PFSK-1 (cell line): Measurements from ENCODE around the gene ACACA.

Source experiments
- FOXP2 ChIP-seq: optimal IDR thresholded peaks from 2 replicates; pipeline ENCODE3; 2011; ENCODE audit warnings: borderline replicate concordance, control low read depth, inconsistent platforms; ENCODE audit not compliant: insufficient read depth; ENCODE audit errors: extremely low read length, extremely low read depth
- POLR2AphosphoS5 ChIP-seq: IDR thresholded peaks from 2 replicates; pipeline ENCODE4 v1.6.1; 2012; ENCODE audit warnings: low read depth, mild to moderate bottlenecking, control low read depth, low read length, moderate library complexity
- REST ChIP-seq, 2 experiments: IDR thresholded peaks; 2 replicates each; pipeline versions ENCODE4 v1.6.1 to v1.8.0; 2011 to 2012; ENCODE audit warnings: low read depth in 2 of 2, low read length in 2 of 2, control low read depth in 1 of 2, inconsistent platforms in 1 of 2, mild to moderate bottlenecking in 1 of 2, moderate library complexity in 1 of 2; ENCODE audit not compliant: insufficient read depth in 1 of 2
- SIN3A ChIP-seq: IDR thresholded peaks from 2 replicates; pipeline ENCODE4 v1.6.1; 2012; ENCODE audit warnings: mild to moderate bottlenecking, low read length, moderate library complexity, borderline replicate concordance; ENCODE audit not compliant: insufficient read depth
- TAF1 ChIP-seq: IDR thresholded peaks from 2 replicates; pipeline ENCODE4 v1.6.1; 2012; ENCODE audit warnings: low read length, control low read depth, borderline replicate concordance; ENCODE audit not compliant: insufficient read depth

ACACA gene

GRCh38 chr17:37130984-37131446 is 275.6 kb downstream of the ACACA start:
- no peak for TF ChIP-seq SIN3A
- TF ChIP-seq POLR2AphosphoS5 = no peak
- no peak for TF ChIP-seq REST (IDR thresholded peaks at IDR 0.05; ENCODE audit: insufficient read depth in 1 of 2, low read depth in 2 of 2, low read length in 2 of 2)
- TF ChIP-seq FOXP2 = no peak
- no peak for TF ChIP-seq TAF1

- TF ChIP-seq TAF1 (no peak), FOXP2 (no peak), REST (IDR thresholded peaks at IDR 0.05; ENCODE audit: insufficient read depth in 1 of 2, low read depth in 2 of 2, low read length in 2 of 2) (no peak), SIN3A (no peak), POLR2AphosphoS5 (no peak)
These were observed 281.8 kb downstream of the ACACA start for GRCh38 chr17:37124821-37125173.

GRCh38 chr17:37123941-37124820 is 282.5 kb downstream of the ACACA start:
- TF ChIP-seq REST (IDR thresholded peaks at IDR 0.05; ENCODE audit: insufficient read depth in 1 of 2, low read depth in 2 of 2, low read length in 2 of 2) = no peak
- no peak for TF ChIP-seq SIN3A
- no peak for TF ChIP-seq FOXP2
- no peak for TF ChIP-seq TAF1
- no peak for TF ChIP-seq POLR2AphosphoS5

- TF ChIP-seq FOXP2 = no peak
- no peak for TF ChIP-seq POLR2AphosphoS5
- TF ChIP-seq TAF1 = no peak
- TF ChIP-seq REST (IDR thresholded peaks at IDR 0.05; ENCODE audit: insufficient read depth in 1 of 2, low read depth in 2 of 2, low read length in 2 of 2) = no peak
- no peak for TF ChIP-seq SIN3A
These were observed 283.2 kb downstream of the ACACA start for GRCh38 chr17:37123386-37123785.

- TF ChIP-seq POLR2AphosphoS5 = no peak
- TF ChIP-seq SIN3A = no peak
- no peak for TF ChIP-seq REST (IDR thresholded peaks at IDR 0.05; ENCODE audit: insufficient read depth in 1 of 2, low read depth in 2 of 2, low read length in 2 of 2)
- TF ChIP-seq TAF1 = no peak
- no peak for TF ChIP-seq FOXP2
These were observed 285.0 kb downstream of the ACACA start for GRCh38 chr17:37121616-37122015.
